Stimulated activated CD8-positive, alpha-beta memory T cell treated with anti-CD3 and anti-CD28 coated beads, Interleukin-15, amount 100 ng/mL, for 24 hours (primary cell): ENCODE measurements around the gene CHRM3.
"Not testable (repeated sequence)": the region's sequence is repeated elsewhere in the genome, so short reads cannot be mapped to it uniquely, and the experiment has no call there.

ENCODE experiments used
- DNase-seq: peaks from one replicate; pipeline ENCODE4 v3.0.0-alpha.2; 2020; ENCODE audit warnings: low read depth

Gene CHRM3

DNA sequence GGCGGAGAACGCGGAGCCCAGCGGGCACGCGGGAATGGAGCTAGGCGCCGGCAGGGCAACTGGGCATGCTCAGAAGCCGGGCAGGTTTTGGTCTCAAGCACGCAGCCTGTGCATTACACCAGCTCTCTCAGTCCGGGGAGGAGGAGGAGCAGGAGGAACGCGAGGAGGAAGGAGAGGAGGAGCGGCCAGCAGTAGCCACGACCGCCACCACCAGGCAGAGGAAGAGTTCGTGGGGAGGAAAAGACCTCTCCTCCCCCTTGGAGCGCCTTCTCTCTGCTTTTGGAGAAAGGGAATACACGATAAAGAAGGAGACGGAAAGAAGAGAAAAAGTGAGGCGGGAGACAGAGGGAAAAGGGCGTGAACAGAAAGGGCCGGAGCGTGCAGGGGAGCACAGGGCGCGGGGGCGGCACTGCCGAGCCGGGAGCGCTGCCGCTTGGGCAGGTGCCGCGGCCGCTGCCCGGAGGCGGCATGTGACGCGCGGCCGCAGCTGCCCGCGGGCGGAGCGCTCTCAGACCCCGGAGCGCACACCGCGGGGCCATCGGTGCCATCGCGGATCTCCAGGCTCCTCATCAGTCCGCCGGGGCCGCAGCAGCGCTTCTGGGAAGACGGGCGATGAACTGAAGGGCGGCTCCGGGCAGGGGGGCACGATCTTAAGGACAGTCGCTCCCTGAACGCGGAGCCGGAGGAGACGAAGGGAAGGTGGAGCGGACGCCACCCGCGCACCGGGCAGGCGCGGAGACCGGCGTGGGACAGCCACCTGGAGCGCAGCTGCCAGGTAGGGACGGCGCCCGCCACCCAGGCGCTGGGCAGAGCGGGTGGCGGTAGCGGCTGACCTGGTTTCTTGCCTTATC is at the start of gene CHRM3:
TSS of gene CHRM3 (plus strand) at position 116 of the 851 bp plus-strand sequence. CDS start 520,884 bp downstream, outside the sequence.
- no peak for DNase-seq

DNA sequence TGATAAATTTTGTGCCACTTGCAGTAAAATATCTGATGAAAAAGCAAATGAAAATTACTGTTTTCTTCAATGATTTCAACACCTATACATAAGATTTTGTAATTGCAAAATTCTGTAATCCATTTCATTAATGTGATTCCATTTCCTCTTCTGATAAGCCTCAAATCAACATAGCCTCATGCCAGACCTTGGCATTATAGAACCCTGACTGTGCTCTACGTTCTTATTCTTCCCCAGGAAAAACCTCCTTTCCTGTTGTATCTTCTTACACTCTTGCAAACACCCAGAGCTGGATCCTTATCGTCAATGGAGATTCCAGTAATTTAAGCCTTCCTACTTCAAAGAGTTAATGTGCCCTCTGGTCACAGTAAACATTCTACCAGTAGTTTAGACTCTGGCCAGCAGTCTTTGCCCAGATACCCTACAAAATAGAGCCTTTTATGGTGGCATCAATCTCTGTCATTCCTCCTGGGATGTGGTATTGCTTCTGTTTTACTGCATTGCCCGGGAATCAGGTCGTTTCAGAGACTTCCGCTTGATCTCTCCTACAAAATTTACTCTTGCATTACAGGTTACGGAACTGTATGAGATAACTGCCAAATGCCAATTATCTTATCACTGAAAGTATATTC is 48.5 kb upstream of the CHRM3 start:
- no peak for DNase-seq

DNA sequence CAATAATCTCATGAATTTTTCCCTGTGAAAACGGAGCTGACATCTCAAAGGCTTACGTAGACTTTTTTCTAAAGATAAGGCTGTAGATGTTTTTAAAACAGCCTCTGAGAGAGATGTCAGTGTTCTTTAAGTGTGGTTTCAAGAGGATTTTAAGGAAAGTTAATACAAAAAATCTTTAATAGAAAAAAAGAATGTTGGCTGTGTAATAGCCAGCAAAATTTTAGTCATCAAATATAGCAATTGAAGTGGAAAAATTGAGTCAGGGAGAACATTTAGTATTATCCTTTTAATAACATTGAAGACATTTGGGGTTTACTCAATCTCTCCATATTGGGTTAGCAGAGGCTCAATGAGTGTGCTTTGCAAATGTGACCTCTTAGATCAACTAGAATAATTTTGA is 38.6 kb upstream of the CHRM3 start:
- no peak for DNase-seq

DNA sequence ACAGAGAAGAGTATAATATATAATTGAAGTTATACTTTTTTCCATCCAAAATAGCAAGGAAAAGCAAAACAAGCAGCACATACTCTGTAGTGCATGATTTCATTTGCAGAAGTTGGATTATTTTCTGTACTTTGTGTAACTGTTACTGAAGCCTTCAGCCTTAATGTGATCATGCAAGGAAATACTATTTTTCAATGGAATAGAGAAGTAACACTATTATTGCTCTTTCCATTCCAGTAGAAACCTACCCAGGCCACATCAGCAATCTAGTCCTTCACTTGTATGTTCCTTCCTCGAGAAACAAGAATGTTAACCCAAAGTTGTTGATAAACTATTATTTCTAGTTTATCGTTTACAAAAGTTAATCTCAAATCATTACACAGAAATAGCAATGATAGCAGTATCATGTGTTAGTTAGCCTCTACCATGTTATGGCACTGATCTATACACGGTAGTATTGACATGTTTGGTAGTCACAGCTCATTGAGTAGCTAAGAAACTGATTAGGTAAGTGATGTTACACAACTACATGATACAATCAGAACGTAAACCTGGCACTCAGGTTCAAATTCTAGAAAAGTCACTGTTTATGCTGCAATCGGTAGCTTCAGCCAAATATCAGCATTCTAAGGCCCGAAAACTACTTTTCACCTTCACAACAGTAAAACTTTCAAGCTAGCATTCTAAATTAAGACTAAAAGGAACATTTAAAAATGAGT is 37.6 kb upstream of the CHRM3 start:
- DNase-seq = no peak

GRCh38 chr1:239349699-239350098 is 36.7 kb upstream of the CHRM3 start:
- DNase-seq = no peak

DNA sequence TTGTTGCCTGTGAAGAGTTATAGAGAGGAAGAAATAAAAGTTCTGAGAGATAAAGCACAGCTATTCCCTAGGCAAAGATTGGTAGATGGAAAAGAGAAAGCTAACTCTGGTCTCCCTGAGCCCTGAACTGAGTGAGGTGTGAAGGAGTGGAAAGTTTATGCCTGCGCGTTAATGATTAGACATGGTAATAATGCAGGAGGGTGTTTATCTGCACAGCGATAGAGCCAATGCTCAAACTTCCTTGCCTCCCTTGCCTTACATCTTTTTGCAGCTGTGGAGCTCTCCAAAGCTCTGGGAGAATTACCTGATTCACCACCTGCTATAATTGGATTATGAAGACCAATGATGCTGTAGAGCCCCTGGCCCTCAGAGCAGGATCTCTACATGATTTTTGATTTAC is 32.8 kb upstream of the CHRM3 start:
- no peak for DNase-seq

GRCh38 chr1:239354231-239354630 is 32.1 kb upstream of the CHRM3 start:
- no peak for DNase-seq

- no peak for DNase-seq
These were observed 28.5 kb upstream of the CHRM3 start for GRCh38 chr1:239357867-239358266.

- DNase-seq = no peak
These were observed 25.0 kb upstream of the CHRM3 start for GRCh38 chr1:239361403-239361802.

GRCh38 chr1:239363930-239364329 is 22.4 kb upstream of the CHRM3 start:
- no peak for DNase-seq

- DNase-seq = no peak
These were observed 19.1 kb upstream of the CHRM3 start for GRCh38 chr1:239367196-239367810.

- DNase-seq = no peak
These were observed 17.8 kb upstream of the CHRM3 start for GRCh38 chr1:239368436-239369109.

DNA sequence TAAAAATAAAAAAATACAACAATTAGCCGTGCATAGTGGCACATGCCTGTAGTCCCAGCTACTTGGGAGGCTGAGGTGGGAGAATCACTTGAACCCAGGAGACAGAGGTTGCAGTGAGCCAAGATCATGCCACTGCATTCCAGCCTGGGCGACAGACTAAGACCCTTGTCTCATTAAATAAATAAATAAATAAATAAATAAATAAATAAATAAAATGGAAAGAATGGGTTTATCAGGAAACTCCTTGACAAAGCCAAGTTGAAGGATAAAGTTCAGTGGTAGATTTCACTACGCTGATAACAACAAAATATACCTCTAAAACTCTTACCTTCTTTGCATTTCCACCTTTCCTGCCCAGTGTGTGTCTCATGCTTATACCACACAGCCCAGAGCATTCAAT is 15.5 kb upstream of the CHRM3 start:
- DNase-seq = not testable (repeated sequence)

DNA sequence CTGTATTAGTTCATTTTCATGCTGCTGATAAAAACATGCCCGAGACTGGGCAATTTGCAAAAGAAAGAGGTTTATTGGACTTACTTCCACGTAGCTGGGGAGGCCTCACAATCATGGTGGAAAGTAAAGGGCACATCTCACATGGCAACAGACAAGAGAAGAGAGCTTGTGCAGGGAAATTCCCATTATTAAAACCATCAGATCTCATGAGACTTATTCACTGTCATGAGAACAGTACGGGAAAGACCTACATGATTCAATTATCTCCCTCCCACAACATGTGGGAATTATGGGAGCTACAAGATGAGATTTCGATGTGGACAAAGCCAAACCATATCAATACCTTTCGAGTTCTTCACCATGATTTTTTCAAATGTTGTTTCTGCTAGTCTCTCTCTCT is 3.7 kb upstream of the CHRM3 start:
- DNase-seq = no peak

GRCh38 chr1:239383714-239384113 is 2.7 kb upstream of the CHRM3 start:
- DNase-seq = no peak

DNA sequence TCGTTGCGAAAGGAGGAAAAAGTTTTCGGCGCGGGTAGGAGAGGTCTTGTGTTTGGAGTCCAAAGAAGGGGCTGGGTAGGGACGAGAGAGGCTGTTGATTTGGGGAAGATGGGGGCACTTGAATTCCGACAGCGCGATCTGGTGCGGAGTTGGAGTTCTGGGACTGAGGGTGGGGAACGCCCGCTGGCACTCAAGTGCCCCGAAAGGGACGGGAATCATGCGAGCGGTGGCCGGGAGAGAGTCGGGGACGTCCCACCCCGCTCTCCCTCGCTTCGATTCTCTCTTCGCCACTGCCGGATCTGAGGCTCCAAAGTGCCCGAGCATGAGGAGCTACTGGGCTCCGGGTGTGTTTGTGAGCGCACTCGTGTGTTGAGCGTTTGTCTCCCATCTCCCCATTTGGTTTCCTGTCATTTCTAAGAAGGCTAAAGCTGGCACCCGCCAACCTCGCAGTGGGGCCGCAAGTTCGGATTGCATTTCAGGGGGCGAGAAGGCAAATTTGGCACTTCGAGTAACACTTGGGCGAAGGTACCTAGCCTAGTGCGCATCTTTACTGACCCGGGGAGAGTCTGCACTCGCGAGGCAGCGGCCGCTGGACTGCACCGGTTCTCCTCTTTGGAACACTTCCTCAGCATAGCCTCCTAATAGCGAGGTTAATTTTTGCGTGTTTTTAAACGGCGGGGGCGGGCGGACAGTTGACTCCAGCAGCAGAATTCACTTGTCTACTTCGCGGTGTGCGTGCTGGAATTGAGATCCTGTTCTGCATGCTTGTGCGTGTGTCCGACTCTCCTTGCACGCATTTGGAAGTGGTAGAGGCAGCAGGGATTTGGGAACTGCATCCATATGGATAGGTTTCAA is 1.2 kb downstream of the CHRM3 start:
- DNase-seq = no peak

GRCh38 chr1:239388159-239388485 is 1.8 kb downstream of the CHRM3 start:
- no peak for DNase-seq

GRCh38 chr1:239388578-239388977 is 2.2 kb downstream of the CHRM3 start:
- no peak for DNase-seq

- no peak for DNase-seq
These were observed 3.3 kb downstream of the CHRM3 start for GRCh38 chr1:239389703-239390102.

DNA sequence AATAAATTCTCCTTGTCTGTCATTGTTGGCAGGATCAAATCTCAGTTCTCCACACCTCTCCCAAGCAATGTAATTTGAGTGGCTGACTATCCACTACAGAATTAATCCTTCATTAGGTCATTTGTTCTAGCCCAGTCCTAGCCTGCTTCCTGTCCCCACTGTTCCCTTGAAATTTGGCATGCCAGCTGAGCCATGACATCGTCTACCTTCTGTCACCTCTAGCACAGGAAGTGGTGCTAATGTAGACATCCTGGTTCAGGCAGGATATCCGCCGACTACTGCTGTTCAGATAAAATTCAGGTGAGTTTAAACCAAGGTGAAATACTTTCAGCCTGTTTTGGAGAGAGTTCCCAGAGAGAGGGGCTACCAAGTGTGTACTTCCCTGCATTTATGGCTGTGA is 5.9 kb downstream of the CHRM3 start:
- DNase-seq = no peak

GRCh38 chr1:239394107-239394506 is 7.7 kb downstream of the CHRM3 start:
- DNase-seq = no peak
